Sigmoid colon (tissue), 7 donors: ENCODE results near the gene HLTF. TPM values are rescaled to one million over a fixed set of nuclear protein-coding genes. Genes with fewer than 3 reads are reported as not detected.
A peak's percentile ranks its signal among the peaks of the same experiment; 100 is the strongest.

Source experiments
- DNase-seq: peaks from one replicate; pipeline ENCODE4 v3.0.0-alpha.2; 2019
- H3K27ac ChIP-seq, 4 donors: fragments of 200-600 bp; sonication (generic); one replicate each; pipeline ENCODE4 v1.5.1; 2016 to 2019; ENCODE audit warnings: mild to moderate bottlenecking in 1 of 4
- H3K27me3 ChIP-seq, 3 donors: fragments of 200-600 bp; sonication (generic); one replicate each; pipeline ENCODE4 v1.5.1; 2019; ENCODE audit warnings: mild to moderate bottlenecking in 1 of 3
- H3K36me3 ChIP-seq, 4 donors: fragments of 200-600 bp; sonication (generic); one replicate each; pipeline ENCODE4 v1.5.1; 2016 to 2019
- H3K4me1 ChIP-seq, 4 donors: fragments of 200-600 bp; sonication (generic); one replicate each; pipeline ENCODE4 v1.5.1; 2017 to 2019
- H3K4me3 ChIP-seq, 4 donors: fragments of 200-600 bp; sonication (generic); one replicate each; pipeline ENCODE4 v1.5.1; 2017 to 2019; ENCODE audit warnings: mild to moderate bottlenecking in 2 of 4, moderate library complexity in 1 of 4
- H3K9me3 ChIP-seq, 4 donors: fragments of 200-600 bp in 3 of 4; sonication (generic) in 3 of 4; one replicate each; pipeline versions ENCODE4 v1.5.1 to v1.6.1; 2013 to 2019
- CTCF ChIP-seq, 4 experiments: fragments of 450-650 bp in 3 of 4; fragments of 200-600 bp in 1 of 4; IDR thresholded peaks; one replicate each; pipeline ENCODE4 v1.5.1; 2016 to 2019; ENCODE audit warnings: antibody characterized with exemption in 4 of 4, mild to moderate bottlenecking in 3 of 4, moderate library complexity in 2 of 4
- EP300 ChIP-seq, 4 donors: sonication (generic); formaldehyde crosslinking; IDR thresholded peaks; one replicate each; pipeline ENCODE4 v1.6.1; 2017; ENCODE audit warnings: antibody characterized with exemption in 4 of 4
- POLR2A ChIP-seq, 2 donors: fragments of 450-650 bp; IDR thresholded peaks; one replicate each; pipeline ENCODE4 v1.6.1; 2016; ENCODE audit warnings: antibody characterized with exemption in 2 of 2, mild to moderate bottlenecking in 2 of 2, moderate library complexity in 2 of 2
- POLR2AphosphoS5 ChIP-seq, 4 donors: sonication (generic); formaldehyde crosslinking; IDR thresholded peaks; one replicate each; pipeline ENCODE4 v1.6.1; 2017; ENCODE audit warnings: antibody characterized with exemption in 4 of 4
- WGBS, 2 donors: extraction: QIAGEN DNeasy Blood & Tissue Kit; methylation state at CpG; one replicate each; pipeline ENCODE4 v1.1.7; 2013; 5-methylcytosine and 5-hydroxymethylcytosine counted together
- intact Hi-C: fragments of 100-400 bp; cut with DNase I; formaldehyde crosslinking; loops from one replicate; pipeline ENCODE4 v1.15.1; 2023
- polyA plus RNA-seq, 3 donors: library from polyadenylated mRNA; stranded (reverse); fragments of 200-250 nt; gene quantifications; one replicate each; pipeline ENCODE4 v1.2.3, GENCODE V29; 2013
- total RNA-seq, 4 donors: library from RNA; depleted of rRNA; stranded (reverse); fragments of >200 nt; gene quantifications; one replicate each; pipeline ENCODE4 v1.1.0, GENCODE V29; 2016
- donor health status: healthy with polysubstance abuse.
- donor health status: Bipolar disorder and iron deficiency.
- donor health status: healthy.

HLTF gene
- total and polyA plus RNA-seq, 7 donors: 1.8 to 43.9 (median 24.4) TPM

- Histone ChIP-seq H3K36me3 (peaks cover 0 to 81% (median 38%) of the 10 kb centered on the region in 4 donors), H3K9me3 (no peaks in the 10 kb centered on the region), H3K4me3 (no peak overlapping the region), H3K27me3 (no peaks in the 10 kb centered on the region), H3K27ac (peak overlapping the region in 1 of 4 donors; percentile 44), H3K4me1 (peaks cover 0 to 47% (median 35%) of the 10 kb centered on the region in 4 donors)
- TF ChIP-seq POLR2AphosphoS5 (IDR thresholded peaks at IDR 0.05): no peak
- TF ChIP-seq POLR2A (IDR thresholded peaks at IDR 0.05): no peak
- TF ChIP-seq CTCF (IDR thresholded peaks at IDR 0.05): no peak
- TF ChIP-seq EP300 (IDR thresholded peaks at IDR 0.05): no peak
- intact Hi-C loops: no loop called here
- DNase-seq: no peak
- WGBS, 2 donors: 90% methylated on average over 3 of the region's 3 CpGs
These were observed 62.4 kb downstream of the HLTF start for GRCh38 chr3:149023951-149024350.

- Histone ChIP-seq H3K4me1 (peaks cover 0 to 66% (median 54%) of the 10 kb centered on the region in 4 donors), H3K4me3 (no peak overlapping the region), H3K9me3 (no peaks in the 10 kb centered on the region), H3K27me3 (no peaks in the 10 kb centered on the region), H3K27ac (peak overlapping the region in 3 of 4 donors; percentile 13 to 30 (median 17)), H3K36me3 (peaks cover 0 to 71% (median 32%) of the 10 kb centered on the region in 4 donors)
- no peak for DNase-seq
- TF ChIP-seq POLR2A (IDR thresholded peaks at IDR 0.05) (no peak), CTCF (IDR thresholded peaks at IDR 0.05) (no peak)
- intact Hi-C loops: no loop called here
- 69 to 71% methylated on average over 1 of the region's 1 CpG for WGBS, 2 donors
These were observed 64.5 kb downstream of the HLTF start for GRCh38 chr3:149021830-149022229.

GRCh38 chr3:149020839-149021252, 65.5 kb downstream of the HLTF start:
- H3K4me3 ChIP-seq: no peak overlapping the region
- TF ChIP-seq POLR2A (IDR thresholded peaks at IDR 0.05): no peak
- TF ChIP-seq CTCF (IDR thresholded peaks at IDR 0.05): no peak
- TF ChIP-seq POLR2AphosphoS5 (IDR thresholded peaks at IDR 0.05): no peak
- no peak for TF ChIP-seq EP300 (IDR thresholded peaks at IDR 0.05)
- peaks cover 0 to 62% (median 27%) of the 10 kb centered on the region in 4 donors for H3K36me3 ChIP-seq
- peaks cover 0 to 74% (median 61%) of the 10 kb centered on the region in 4 donors for H3K4me1 ChIP-seq
- H3K9me3 ChIP-seq: no peaks in the 10 kb centered on the region
- WGBS, 2 donors: 83 to 92% methylated on average over 4 of the region's 4 CpGs
- H3K27me3 ChIP-seq: no peaks in the 10 kb centered on the region
- peak overlapping the region in 3 of 4 donors; percentile 55 to 71 (median 68) for H3K27ac ChIP-seq
- DNase-seq: no peak
- intact Hi-C loops: no loop called here

GRCh38 chr3:149020196-149020838, 66.0 kb downstream of the HLTF start:
- intact Hi-C loops: no loop called here
- Histone ChIP-seq H3K27me3 (no peaks in the 10 kb centered on the region), H3K9me3 (no peaks in the 10 kb centered on the region), H3K27ac (peak overlapping the region in 3 of 4 donors; percentile 55 to 71 (median 68)), H3K4me3 (no peak overlapping the region), H3K36me3 (peaks cover 0 to 56% (median 24%) of the 10 kb centered on the region in 4 donors), H3K4me1 (peaks cover 0 to 79% (median 66%) of the 10 kb centered on the region in 4 donors)
- no peak for DNase-seq
- 84 to 85% methylated on average over 3 of the region's 3 CpGs for WGBS, 2 donors
- TF ChIP-seq POLR2AphosphoS5 (IDR thresholded peaks at IDR 0.05): peak in 2 of 4 donors; percentile 31 to 36
- no peak for TF ChIP-seq POLR2A (IDR thresholded peaks at IDR 0.05)

GRCh38 chr3:149019580-149019979, 66.8 kb downstream of the HLTF start:
- no peak for DNase-seq
- peaks cover 0 to 53% (median 18%) of the 10 kb centered on the region in 4 donors for H3K36me3 ChIP-seq
- peak overlapping the region in 3 of 4 donors; percentile 55 to 71 (median 68) for H3K27ac ChIP-seq
- TF ChIP-seq POLR2AphosphoS5 (IDR thresholded peaks at IDR 0.05): no peak
- H3K27me3 ChIP-seq: no peaks in the 10 kb centered on the region
- H3K9me3 ChIP-seq: no peaks in the 10 kb centered on the region
- H3K4me3 ChIP-seq: no peak overlapping the region
- 93 to 96% methylated on average over 4 of the region's 4 CpGs for WGBS, 2 donors
- peaks cover 0 to 86% (median 71%) of the 10 kb centered on the region in 4 donors for H3K4me1 ChIP-seq
- intact Hi-C loops: no loop called here
